GM19193 (cell line): Measurements from ENCODE around the gene CCDC138.

ENCODE experiments used
- POLR2A ChIP-seq: IDR thresholded peaks from 4 replicates; pipeline ENCODE4 v1.6.1; 2011; ENCODE audit not compliant: insufficient read depth, insufficient read length; ENCODE audit errors: extremely low read depth

The CCDC138 gene

GRCh38 chr2:108868911-108869310 is 82.3 kb downstream of the CCDC138 start:
- no peak for TF ChIP-seq POLR2A

GRCh38 chr2:108869542-108869941 is 83.0 kb downstream of the CCDC138 start:
- no peak for TF ChIP-seq POLR2A

- no peak for TF ChIP-seq POLR2A
Observed at GRCh38 chr2:108870069-108870644, 83.6 kb downstream of the CCDC138 start.

GRCh38 chr2:108877506-108877905 is 90.9 kb downstream of the CCDC138 start:
- TF ChIP-seq POLR2A, result no peak

- no peak for TF ChIP-seq POLR2A
Observed at GRCh38 chr2:108878276-108878675, 91.7 kb downstream of the CCDC138 start.

- TF ChIP-seq POLR2A, result no peak
Observed at GRCh38 chr2:108884619-108885018, 98.0 kb downstream of the CCDC138 start.

- TF ChIP-seq POLR2A, result no peak
Observed at GRCh38 chr2:108889907-108890306, 103.3 kb downstream of the CCDC138 start.

GRCh38 chr2:108893277-108893676 is 106.7 kb downstream of the CCDC138 start:
- TF ChIP-seq POLR2A, result no peak

- no peak for TF ChIP-seq POLR2A
Observed at GRCh38 chr2:108894766-108895165, 108.2 kb downstream of the CCDC138 start.

GRCh38 chr2:108895188-108895587 is 108.6 kb downstream of the CCDC138 start:
- no peak for TF ChIP-seq POLR2A

GRCh38 chr2:108896741-108897140 is 110.2 kb downstream of the CCDC138 start:
- TF ChIP-seq POLR2A, result no peak

- TF ChIP-seq POLR2A, result no peak
Observed at GRCh38 chr2:108898315-108899082, 111.9 kb downstream of the CCDC138 start.

- TF ChIP-seq POLR2A, result no peak
Observed at GRCh38 chr2:108904680-108905079, 118.1 kb downstream of the CCDC138 start.

- TF ChIP-seq POLR2A, result no peak
Observed at GRCh38 chr2:108905176-108905575, 118.6 kb downstream of the CCDC138 start.

GRCh38 chr2:108905906-108906305 is 119.3 kb downstream of the CCDC138 start:
- no peak for TF ChIP-seq POLR2A

- no peak for TF ChIP-seq POLR2A
Observed at GRCh38 chr2:108906403-108907077, 120.0 kb downstream of the CCDC138 start.
